ENCODE results near the gene HADH. TPM values are rescaled to one million over a fixed set of nuclear protein-coding genes. Genes with fewer than 3 reads are reported as not detected.

HADH gene
- total RNA-seq, 2 experiments from 2014 or later = 47.3 to 51.1 TPM

- CTCF ChIA-PET = interaction anchor here (1.4 to 4.6 kb wide), 6 partner anchors 10 to 543 kb away, joined by 4 to 37 read pairs (median 6); no protein-coding TSS in a partner anchor
- H3K36me3 Mint-ChIP-seq = peaks cover 39% of the 10 kb centered on the region
Observed at GRCh38 chr4:108029016-108029720, 39.5 kb downstream of the HADH start.

GRCh38 chr4:108029731-108030130, 40.0 kb downstream of the HADH start:
- no peaks in the 10 kb centered on the region for H3K9me3 Mint-ChIP-seq (ENCODE audit: low read depth)
- peak; percentile 10 for ATAC-seq
- H3K4me1 Mint-ChIP-seq = peaks cover 30% of the 10 kb centered on the region
- CTCF ChIA-PET = interaction anchor here (0.7 to 4.6 kb wide), 14 partner anchors 10 to 621 kb away, joined by 3 to 37 read pairs (median 4); partner anchors contain the start of gene OSTC
- peaks cover 40% of the 10 kb centered on the region for H3K36me3 Mint-ChIP-seq
- H3K4me3 Mint-ChIP-seq = no peak overlapping the region
- peak overlapping the region; percentile 74 for H3K27ac Mint-ChIP-seq
- DNase-seq = no peak
- no peaks in the 10 kb centered on the region for H3K27me3 Mint-ChIP-seq

More at GRCh38 chr4:108029016-108029720, 39.5 kb downstream of the HADH start:
- no peaks in the 10 kb centered on the region for H3K27me3 Mint-ChIP-seq
- H3K27ac Mint-ChIP-seq = peak overlapping the region; percentile 74
- H3K4me1 Mint-ChIP-seq = peaks cover 27% of the 10 kb centered on the region
- no peak overlapping the region for H3K4me3 Mint-ChIP-seq
- ATAC-seq = peak; percentile 64
- no peaks in the 10 kb centered on the region for H3K9me3 Mint-ChIP-seq (ENCODE audit: low read depth)
- peak; percentile 53 for DNase-seq

GRCh38 chr4:108030332-108030731, 40.6 kb downstream of the HADH start:
- peak; percentile 74 for DNase-seq
- H3K4me3 Mint-ChIP-seq = no peak overlapping the region
- H3K27ac Mint-ChIP-seq = peak overlapping the region; percentile 74
- peak; percentile 87 for ATAC-seq
- H3K36me3 Mint-ChIP-seq = peaks cover 42% of the 10 kb centered on the region
- H3K4me1 Mint-ChIP-seq = peaks cover 30% of the 10 kb centered on the region
- H3K27me3 Mint-ChIP-seq = no peaks in the 10 kb centered on the region
- no peaks in the 10 kb centered on the region for H3K9me3 Mint-ChIP-seq (ENCODE audit: low read depth)
- CTCF ChIA-PET = interaction anchor here (0.7 to 4.6 kb wide), 14 partner anchors 11 to 620 kb away, joined by 3 to 37 read pairs (median 4); partner anchors contain the start of gene OSTC

- Mint-ChIP-seq H3K4me1 (peaks cover 40% of the 10 kb centered on the region), H3K9me3 (ENCODE audit: low read depth) (no peaks in the 10 kb centered on the region), H3K27me3 (no peaks in the 10 kb centered on the region), H3K4me3 (no peak overlapping the region), H3K36me3 (peaks cover 41% of the 10 kb centered on the region), H3K27ac (no peak overlapping the region)
- CTCF ChIA-PET = interaction anchor here (1.0 to 4.0 kb wide), 4 partner anchors 9 to 541 kb away, joined by 3 to 36 read pairs (median 5); no protein-coding TSS in a partner anchor
- DNase-seq (no peak), ATAC-seq (no peak)
Observed at GRCh38 chr4:108031427-108032083, 41.9 kb downstream of the HADH start.

DNA sequence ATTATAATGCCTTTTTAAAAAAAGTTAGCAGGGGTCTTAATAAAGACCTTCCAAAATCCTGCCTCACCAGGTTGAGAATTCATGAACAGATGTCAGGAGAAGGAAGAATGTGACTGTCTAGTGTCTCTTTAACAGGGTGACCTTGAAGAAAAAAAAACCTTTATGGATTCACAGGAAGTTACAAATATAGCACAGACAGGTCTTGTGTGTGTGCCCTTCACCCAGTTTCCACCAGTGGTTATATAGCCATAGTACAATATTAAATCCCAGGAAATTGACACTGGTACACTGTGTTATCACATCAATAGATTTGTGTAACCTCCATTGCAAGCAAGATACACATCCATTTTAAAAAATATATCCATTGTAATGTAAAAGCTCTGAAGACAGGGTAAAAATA, 43.7 kb downstream of the HADH start:
- H3K4me1 Mint-ChIP-seq = peaks cover 46% of the 10 kb centered on the region
- DNase-seq = no peak

DNA sequence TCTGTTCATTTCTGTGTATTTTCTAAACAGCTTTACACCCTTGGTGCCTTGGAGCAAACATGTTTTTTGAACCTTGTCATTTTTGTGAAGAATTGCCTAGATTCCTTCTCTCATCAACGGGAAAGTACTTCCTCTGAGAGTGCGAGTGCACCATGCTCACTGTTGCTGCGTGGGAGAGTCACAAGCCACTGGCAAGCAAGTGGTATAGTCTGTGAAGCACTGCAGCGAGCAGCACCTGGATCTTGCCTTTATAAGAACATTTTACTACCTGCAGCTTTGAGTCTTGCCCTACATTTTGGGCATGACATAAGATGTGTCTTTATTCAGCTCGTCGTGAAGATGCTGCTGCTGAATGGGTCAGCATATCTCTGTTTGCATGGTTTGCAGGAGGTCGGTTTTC, 44.9 kb downstream of the HADH start:
- Mint-ChIP-seq H3K9me3 (ENCODE audit: low read depth) (no peaks in the 10 kb centered on the region), H3K27me3 (no peaks in the 10 kb centered on the region), H3K36me3 (peaks cover 37% of the 10 kb centered on the region), H3K4me3 (no peak overlapping the region), H3K27ac (no peak overlapping the region), H3K4me1 (peaks cover 35% of the 10 kb centered on the region)
- CTCF ChIA-PET = interaction anchor here (3.0 kb wide), 1 partner anchor 15 kb away, joined by 11 read pairs; no protein-coding TSS in a partner anchor
- no peak for ATAC-seq
- no peak for DNase-seq

More for the DNA sequence above, 43.7 kb downstream of the HADH start:
- Mint-ChIP-seq H3K36me3 (peaks cover 44% of the 10 kb centered on the region), H3K9me3 (ENCODE audit: low read depth) (no peaks in the 10 kb centered on the region), H3K4me3 (no peak overlapping the region), H3K27me3 (no peaks in the 10 kb centered on the region), H3K27ac (no peak overlapping the region)
- no peak for ATAC-seq
- CTCF ChIA-PET = interaction anchor here (1.5 to 3.0 kb wide), 2 partner anchors 10 to 14 kb away, joined by 4 to 11 read pairs; no protein-coding TSS in a partner anchor

DNA sequence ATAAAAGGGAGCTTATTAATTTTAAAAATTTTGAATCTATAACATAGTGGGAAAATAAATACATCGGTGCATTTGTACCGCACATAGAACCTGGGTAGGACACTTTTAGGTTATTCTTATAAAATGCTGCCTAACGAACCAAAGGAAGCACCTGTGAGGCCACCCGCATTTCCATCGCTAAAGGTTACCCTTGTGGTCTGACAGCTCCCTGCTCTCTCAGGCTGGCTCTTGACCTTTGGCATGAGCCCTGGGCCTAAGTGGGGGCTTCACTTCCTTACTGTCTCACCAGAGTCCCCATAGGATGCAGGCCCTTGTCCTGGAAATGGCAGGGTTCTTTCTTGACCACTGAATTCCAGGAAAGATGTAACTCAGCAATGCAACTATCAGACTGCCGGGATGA, 46.0 kb downstream of the HADH start:
- Mint-ChIP-seq H3K36me3 (peaks cover 32% of the 10 kb centered on the region), H3K4me3 (no peak overlapping the region), H3K27ac (peak overlapping the region; percentile 74), H3K4me1 (peaks cover 24% of the 10 kb centered on the region), H3K9me3 (ENCODE audit: low read depth) (no peaks in the 10 kb centered on the region), H3K27me3 (no peaks in the 10 kb centered on the region)
- CTCF ChIA-PET = interaction anchor here (0.9 to 3.0 kb wide), 3 partner anchors 10 to 146 kb away, joined by 3 to 11 read pairs (median 3); no protein-coding TSS in a partner anchor
- ATAC-seq (no peak), DNase-seq (no peak)

DNA sequence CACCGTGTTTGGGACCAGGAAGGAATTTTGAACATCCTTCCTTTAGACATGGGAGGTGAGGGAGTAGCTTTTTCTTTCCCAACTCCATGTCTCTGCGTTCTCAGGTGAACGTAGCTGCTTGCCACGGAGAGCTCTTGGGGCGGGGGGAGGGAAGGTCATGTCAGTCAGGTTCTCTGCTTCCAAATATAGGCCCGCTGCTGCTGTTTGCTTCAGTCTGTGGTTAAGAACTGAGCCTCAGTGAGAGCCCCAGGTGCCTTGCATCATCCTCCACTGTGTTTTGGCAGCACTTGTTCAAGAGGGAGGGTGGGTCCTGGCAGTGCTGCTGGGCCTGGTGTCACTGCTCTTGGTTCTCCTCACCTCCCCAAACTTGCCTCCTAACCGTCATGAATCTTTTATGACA, 46.5 kb downstream of the HADH start:
- peak; percentile 70 for DNase-seq
- H3K27ac Mint-ChIP-seq = peak overlapping the region; percentile 74
- CTCF ChIA-PET = interaction anchor here (0.9 to 3.0 kb wide), 3 partner anchors 10 to 145 kb away, joined by 3 to 11 read pairs (median 3); no protein-coding TSS in a partner anchor
- peaks cover 20% of the 10 kb centered on the region for H3K4me1 Mint-ChIP-seq
- peaks cover 29% of the 10 kb centered on the region for H3K36me3 Mint-ChIP-seq
- H3K4me3 Mint-ChIP-seq = no peak overlapping the region
- H3K27me3 Mint-ChIP-seq = no peaks in the 10 kb centered on the region
- peak; percentile 84 for ATAC-seq
- no peaks in the 10 kb centered on the region for H3K9me3 Mint-ChIP-seq (ENCODE audit: low read depth)

- ATAC-seq (no peak), DNase-seq (no peak)
- Mint-ChIP-seq H3K27me3 (no peaks in the 10 kb centered on the region), H3K4me3 (no peak overlapping the region), H3K36me3 (peaks cover 22% of the 10 kb centered on the region), H3K27ac (no peak overlapping the region), H3K4me1 (peaks cover 19% of the 10 kb centered on the region), H3K9me3 (ENCODE audit: low read depth) (no peaks in the 10 kb centered on the region)
- CTCF ChIA-PET = interaction anchor here (0.7 to 1.0 kb wide), 2 partner anchors 403 to 534 kb away, joined by 3 read pairs; no protein-coding TSS in a partner anchor
Observed at GRCh38 chr4:108037884-108038283, 48.2 kb downstream of the HADH start.

DNA sequence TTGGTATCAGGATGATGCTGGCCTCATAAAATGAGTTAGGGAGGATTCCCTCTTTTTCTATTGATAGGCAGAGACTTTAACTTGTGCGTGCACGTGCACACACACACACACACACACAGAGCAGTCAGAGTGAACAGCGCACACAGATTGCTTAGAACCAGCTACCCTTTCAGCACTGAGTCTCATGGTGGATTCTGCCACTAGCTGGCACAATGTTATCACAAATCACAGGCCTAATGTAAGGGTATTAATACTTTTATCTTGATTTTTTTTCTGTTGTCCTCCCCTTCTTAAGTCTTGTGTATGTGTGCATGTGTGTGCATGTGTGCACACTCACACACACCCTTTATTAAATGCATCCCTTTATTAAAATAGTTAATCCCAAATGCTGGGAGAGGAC, 53.2 kb downstream of the HADH start:
- ATAC-seq (no peak), DNase-seq (no peak)
- Mint-ChIP-seq H3K9me3 (ENCODE audit: low read depth) (no peaks in the 10 kb centered on the region), H3K4me1 (no peaks in the 10 kb centered on the region), H3K27ac (no peak overlapping the region), H3K4me3 (no peak overlapping the region), H3K27me3 (no peaks in the 10 kb centered on the region), H3K36me3 (no peaks in the 10 kb centered on the region)
- CTCF ChIA-PET = interaction anchor here (0.9 to 1.3 kb wide), 3 partner anchors 10 to 22 kb away, joined by 3 to 4 read pairs (median 3); no protein-coding TSS in a partner anchor

DNA sequence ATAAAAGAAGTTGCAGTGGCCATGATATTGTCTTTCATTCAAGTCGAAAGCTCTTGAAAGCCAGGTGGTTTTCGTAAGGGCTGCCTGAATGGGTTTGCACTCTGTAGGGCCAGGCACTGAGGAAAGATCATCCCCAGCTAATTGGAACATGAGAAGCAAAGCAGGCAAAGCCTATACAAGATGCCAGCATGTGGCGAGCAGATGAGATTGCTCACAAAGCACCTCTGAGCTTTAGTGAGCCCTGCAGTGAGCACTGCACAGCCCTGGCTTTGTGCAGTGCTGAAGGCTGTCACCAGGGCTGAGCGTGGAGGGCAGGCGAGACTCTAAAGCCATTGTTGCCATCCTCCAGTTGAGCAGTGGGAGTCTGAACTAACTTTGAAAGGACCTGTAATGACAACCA, 53.8 kb downstream of the HADH start:
- no peak overlapping the region for H3K4me3 Mint-ChIP-seq
- H3K4me1 Mint-ChIP-seq = no peaks in the 10 kb centered on the region
- CTCF ChIA-PET = interaction anchor here (1.0 to 1.3 kb wide), 3 partner anchors 11 to 22 kb away, joined by 3 to 4 read pairs (median 4); no protein-coding TSS in a partner anchor
- ATAC-seq (no peak), DNase-seq (no peak)
- peaks cover 4% of the 10 kb centered on the region for H3K36me3 Mint-ChIP-seq
- no peak overlapping the region for H3K27ac Mint-ChIP-seq
- no peaks in the 10 kb centered on the region for H3K9me3 Mint-ChIP-seq (ENCODE audit: low read depth)
- H3K27me3 Mint-ChIP-seq = no peaks in the 10 kb centered on the region

DNA sequence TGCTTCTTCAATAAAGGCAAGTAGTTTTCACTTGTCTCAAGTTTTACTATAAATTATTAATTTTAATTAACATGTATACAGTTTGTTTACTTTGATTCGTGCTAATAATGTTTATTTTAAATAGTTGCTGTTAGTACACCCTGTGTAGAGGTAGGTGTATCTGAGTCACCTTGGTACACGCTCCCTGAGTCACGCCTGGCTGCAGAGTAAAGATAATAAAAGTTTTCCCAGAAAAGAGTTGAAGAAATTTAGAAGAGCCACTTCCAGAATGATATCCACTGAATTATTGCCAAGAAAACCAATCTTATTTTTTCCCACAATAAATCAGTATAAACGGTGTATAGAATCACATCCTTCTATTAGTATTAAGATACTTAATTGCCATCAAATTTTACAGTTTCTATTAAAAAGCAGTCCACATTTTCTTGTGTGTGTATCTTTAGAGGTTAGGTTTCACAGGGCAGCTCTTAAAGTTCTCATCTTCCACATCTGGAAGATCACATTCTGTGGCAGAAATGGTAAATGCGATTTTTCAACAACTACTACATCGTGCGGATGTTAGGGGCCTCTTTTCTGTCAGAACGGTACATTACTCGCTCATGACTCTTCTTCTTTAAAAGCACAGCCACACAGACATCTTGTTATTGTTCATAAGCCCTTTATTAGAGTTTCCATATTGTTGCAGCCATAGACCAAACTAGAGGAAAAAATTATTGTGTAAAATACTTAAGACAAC, 55.4 kb downstream of the HADH start:
- Mint-ChIP-seq H3K27ac (no peak overlapping the region), H3K9me3 (ENCODE audit: low read depth) (no peaks in the 10 kb centered on the region), H3K27me3 (no peaks in the 10 kb centered on the region), H3K4me3 (no peak overlapping the region), H3K4me1 (peaks cover 12% of the 10 kb centered on the region), H3K36me3 (peaks cover 6% of the 10 kb centered on the region)
- CTCF ChIA-PET = interaction anchor here (1.0 to 1.3 kb wide), 2 partner anchors 11 to 15 kb away, joined by 3 to 4 read pairs; no protein-coding TSS in a partner anchor
- no peak for ATAC-seq
- no peak for DNase-seq

DNA sequence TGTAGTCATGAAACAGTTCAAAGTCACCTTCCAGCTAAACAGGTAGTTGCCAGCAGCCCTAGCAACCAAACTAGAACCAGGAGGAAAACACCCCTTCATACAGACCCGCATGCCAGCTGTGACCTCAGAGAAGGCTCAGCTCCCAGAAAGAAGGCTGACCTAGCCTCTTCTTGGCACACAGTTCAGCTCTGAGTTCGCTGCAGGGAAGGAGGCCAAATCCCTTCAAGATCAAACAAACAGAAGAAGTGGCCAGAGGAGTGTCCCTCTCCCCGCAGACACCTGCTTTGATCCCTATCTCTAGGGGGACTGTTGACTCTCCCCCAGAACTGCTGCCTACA, 56.0 kb downstream of the HADH start:
- peaks cover 18% of the 10 kb centered on the region for H3K4me1 Mint-ChIP-seq
- DNase-seq (no peak), ATAC-seq (no peak)
- CTCF ChIA-PET = interaction anchor here (1.0 to 1.7 kb wide), 2 partner anchors 10 to 16 kb away, joined by 3 to 6 read pairs; no protein-coding TSS in a partner anchor
- H3K27ac Mint-ChIP-seq = no peak overlapping the region
- no peak overlapping the region for H3K4me3 Mint-ChIP-seq
- H3K36me3 Mint-ChIP-seq = peaks cover 6% of the 10 kb centered on the region
- no peaks in the 10 kb centered on the region for H3K27me3 Mint-ChIP-seq
- H3K9me3 Mint-ChIP-seq (ENCODE audit: low read depth) = no peaks in the 10 kb centered on the region

All from activated CD8-positive, alpha-beta memory T cell treated with anti-CD3 and anti-CD28 coated beads, Interleukin-2, amount 10 ng/mL, durations not matched to agents 7 days and 5 days (primary cell).